Fibroblast of mammary gland (primary cell): Measurements from ENCODE around the gene DOCK1.

Experiments used
- DNase-seq: peaks from one replicate; pipeline ENCODE4 v3.0.0-alpha.2; 2010; ENCODE audit warnings: low read depth
- H3K4me3 ChIP-seq: 2 replicates; pipeline ENCODE4 v1.5.1; 2011; ENCODE audit warnings: low read depth, mild to moderate bottlenecking, low read length, moderate library complexity; ENCODE audit not compliant: control insufficient read depth
- TF ChIP-seq, protein P1 (sequence below): conservative IDR thresholded peaks from 2 replicates; pipeline ENCODE4 v1.5.1; 2011; ENCODE audit warnings: low read depth, low read length, inconsistent platforms; ENCODE audit not compliant: control insufficient read depth, insufficient read depth

DOCK1 gene

DNA sequence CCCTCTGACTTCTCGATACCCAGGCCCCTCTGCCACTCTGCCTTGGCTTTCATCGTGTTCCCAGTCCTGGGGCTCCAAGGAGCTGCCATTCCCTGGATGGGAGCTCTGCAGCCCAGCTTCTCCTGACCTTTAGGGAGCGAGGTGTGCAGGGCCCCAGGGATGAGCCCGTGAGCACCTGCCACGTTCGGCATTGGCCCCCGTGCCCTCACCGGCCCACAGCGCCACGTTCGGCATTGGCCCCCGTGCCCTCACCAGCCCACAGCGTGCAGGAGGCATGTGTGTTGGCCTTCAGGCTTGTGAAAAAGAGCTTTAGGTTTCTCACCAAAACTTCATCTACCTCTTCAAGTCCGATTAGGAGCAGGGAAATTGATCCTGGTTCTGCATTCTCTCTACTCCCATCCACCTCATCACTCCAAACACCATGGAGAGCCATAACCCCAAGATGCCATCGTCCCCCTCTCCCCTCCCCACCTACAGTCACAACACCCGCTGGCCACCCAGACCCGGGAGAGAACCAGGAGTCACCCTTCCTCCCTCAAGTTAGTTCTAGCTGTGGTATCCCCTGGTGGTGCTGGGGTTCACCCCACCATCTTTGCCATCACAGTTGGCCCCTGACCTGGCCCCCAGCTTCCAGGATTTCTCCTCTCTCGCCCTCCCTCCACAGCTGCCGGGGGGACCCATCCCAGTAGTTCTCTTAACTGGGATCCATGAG is 524.5 kb downstream of the DOCK1 start:
- no peak for DNase-seq
- no peak overlapping the region for H3K4me3 ChIP-seq
- TF ChIP-seq, protein P1, sequence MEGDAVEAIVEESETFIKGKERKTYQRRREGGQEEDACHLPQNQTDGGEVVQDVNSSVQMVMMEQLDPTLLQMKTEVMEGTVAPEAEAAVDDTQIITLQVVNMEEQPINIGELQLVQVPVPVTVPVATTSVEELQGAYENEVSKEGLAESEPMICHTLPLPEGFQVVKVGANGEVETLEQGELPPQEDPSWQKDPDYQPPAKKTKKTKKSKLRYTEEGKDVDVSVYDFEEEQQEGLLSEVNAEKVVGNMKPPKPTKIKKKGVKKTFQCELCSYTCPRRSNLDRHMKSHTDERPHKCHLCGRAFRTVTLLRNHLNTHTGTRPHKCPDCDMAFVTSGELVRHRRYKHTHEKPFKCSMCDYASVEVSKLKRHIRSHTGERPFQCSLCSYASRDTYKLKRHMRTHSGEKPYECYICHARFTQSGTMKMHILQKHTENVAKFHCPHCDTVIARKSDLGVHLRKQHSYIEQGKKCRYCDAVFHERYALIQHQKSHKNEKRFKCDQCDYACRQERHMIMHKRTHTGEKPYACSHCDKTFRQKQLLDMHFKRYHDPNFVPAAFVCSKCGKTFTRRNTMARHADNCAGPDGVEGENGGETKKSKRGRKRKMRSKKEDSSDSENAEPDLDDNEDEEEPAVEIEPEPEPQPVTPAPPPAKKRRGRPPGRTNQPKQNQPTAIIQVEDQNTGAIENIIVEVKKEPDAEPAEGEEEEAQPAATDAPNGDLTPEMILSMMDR = no peak

DNA sequence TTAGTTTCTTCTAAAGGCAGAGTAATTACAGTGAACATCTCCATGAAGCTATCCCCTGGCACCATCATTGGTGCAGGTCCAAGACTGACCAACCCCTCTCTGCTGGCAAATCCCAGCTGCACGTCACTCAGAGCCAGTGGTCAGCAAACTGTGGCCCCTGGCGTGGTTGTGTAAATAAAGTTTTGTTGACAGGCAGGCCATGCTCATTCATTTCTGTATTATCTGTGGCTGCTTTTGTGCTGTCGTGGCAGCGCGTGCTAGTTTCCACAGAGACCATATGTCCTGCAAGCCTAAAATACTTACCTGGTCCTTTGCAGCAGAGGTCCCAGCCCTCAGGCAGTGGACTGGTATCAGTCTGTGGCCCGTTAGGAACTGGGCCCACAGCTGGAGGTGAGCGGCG is 526.3 kb downstream of the DOCK1 start:
- TF ChIP-seq, protein P1 = no peak
- DNase-seq = no peak
- H3K4me3 ChIP-seq = no peak overlapping the region

DNA sequence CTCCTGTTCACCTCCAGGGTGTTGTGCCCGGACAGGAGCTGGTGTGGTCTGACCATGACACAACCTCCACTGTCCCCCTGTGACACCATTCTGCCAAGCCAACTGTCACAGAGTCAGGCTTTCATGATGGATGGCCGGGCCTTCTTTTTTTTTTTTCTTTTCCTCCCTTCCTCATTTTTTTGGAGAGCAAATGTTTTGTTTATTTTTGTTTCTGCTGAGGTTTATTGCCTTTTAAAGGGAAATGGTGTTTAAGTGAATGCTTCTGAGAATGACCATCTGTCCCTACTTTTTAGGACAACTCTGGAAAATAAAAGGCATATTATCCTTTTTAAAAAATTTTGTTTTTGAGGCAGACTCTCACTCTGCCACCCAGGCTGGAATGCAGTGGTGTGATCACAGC is 528.8 kb downstream of the DOCK1 start:
- TF ChIP-seq, protein P1 = no peak
- no peak for DNase-seq
- H3K4me3 ChIP-seq = no peak overlapping the region

DNA sequence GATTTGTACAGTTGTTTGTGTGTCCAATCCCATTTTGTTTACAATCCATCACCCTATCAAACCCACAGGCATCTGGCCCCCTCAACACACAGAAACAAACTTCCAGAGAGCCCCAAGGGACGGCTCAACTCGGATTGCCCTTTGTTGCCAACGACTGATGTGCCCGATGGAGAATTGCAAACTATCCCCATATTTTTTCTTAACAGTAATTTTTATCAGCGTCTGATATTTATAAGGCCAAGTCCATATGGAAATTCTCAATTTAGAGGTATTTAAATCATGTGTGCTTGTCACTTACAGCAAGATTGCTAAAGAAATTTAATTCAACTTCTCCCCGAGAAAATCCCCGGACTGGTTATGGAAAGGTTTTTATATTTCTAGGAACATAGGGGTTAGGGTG is 530.0 kb downstream of the DOCK1 start:
- DNase-seq = no peak
- no peak overlapping the region for H3K4me3 ChIP-seq
- TF ChIP-seq, protein P1 = no peak

DNA sequence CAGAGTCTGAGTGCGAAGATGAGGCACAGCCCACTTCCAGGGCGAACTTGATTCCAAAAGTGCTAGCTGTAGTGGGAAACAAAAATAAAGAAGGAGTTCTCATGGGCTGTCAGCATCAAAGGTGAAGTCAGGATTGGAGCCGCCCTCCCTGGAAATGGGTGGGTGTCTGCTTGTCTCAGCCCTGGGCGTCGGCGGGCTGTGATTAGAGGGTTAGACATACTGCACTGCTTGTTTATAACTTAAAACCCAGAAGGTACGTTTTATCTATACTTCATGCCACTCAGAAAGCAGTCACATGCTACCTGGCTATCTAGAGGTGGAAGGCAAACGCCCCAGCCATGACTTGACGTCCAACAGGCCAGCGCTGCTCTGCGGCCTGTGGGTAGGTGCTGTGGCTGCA is 535.1 kb downstream of the DOCK1 start:
- no peak overlapping the region for H3K4me3 ChIP-seq
- TF ChIP-seq, protein P1 = no peak

DNA sequence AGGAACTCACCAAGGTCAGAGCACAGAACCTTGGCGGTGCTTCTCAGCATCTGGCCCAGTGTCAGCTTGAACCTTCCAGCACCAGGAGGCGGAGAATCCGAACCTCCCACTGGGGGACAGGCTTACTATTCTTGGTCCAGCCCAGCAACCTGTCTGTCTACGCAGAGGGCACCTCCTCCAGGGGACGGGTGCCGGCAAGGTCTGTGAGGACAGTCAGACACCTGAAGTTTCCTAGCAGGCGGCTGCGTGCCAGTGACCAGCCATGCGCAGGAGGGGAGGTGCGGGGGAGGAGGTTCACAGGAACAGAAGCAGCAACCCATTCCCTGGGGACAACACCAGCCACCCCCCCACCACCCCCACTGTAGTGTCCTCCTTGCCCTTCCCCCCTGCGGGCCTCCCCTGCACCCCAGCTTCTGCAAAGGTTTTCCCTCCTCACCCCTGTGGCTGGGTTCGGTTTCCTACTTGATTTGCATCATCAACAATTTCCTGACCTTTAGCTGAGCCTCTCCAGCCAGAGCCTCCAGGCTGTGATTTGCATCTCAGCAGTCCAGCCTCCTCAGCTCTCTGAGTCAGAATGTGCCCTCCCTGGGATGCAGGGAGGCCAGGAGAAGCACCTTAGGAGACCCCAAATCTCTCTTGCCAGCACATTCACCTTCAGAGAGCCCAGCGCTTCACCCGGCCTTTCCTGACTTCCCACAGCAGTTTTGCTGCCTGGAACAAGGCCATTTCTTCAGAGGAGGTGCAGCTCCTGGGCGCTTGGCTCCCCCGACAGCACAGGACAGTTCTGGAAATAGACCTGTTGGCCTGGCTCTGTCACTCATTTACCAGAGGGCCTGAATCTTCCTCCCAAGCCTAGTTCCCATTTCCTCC is 536.4 kb downstream of the DOCK1 start:
- DNase-seq = no peak
- TF ChIP-seq, protein P1 = no peak
- H3K4me3 ChIP-seq = no peak overlapping the region

More for the DNA sequence above, 535.1 kb downstream of the DOCK1 start:
- DNase-seq = no peak

DNA sequence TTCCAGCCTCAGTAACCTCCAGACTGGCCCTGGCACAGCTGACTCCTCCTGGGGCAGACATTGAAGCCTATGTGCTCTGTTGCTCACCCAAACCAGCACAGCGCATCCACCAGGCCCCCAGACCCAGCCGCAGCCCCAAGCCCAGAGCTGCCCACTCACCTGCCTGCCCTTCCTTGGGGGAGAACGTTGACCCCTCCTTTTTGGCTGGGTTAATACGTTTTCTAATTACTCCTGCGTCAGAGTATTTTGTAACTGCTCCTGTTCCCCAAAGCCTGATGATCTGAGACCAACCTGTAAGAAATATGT is 536.9 kb downstream of the DOCK1 start:
- TF ChIP-seq, protein P1 = no peak
- DNase-seq = no peak
- H3K4me3 ChIP-seq = no peak overlapping the region
